Measurements from ENCODE around the gene PCLAF. TPM values are rescaled to one million over a fixed set of nuclear protein-coding genes. Genes with fewer than 3 reads are reported as not detected.
"Not testable (repeated sequence)": the region's sequence is repeated elsewhere in the genome, so short reads cannot be mapped to it uniquely, and the experiment has no call there.

PCLAF gene
- total RNA-seq, 2 donors from 2014 or later, result not detected

- no peaks in the 10 kb centered on the region for H3K36me3 ChIP-seq
- no peak for ATAC-seq (ENCODE audit: insufficient number of reproducible peaks, low FRiP score, low read depth)
- TF ChIP-seq, protein P1, sequence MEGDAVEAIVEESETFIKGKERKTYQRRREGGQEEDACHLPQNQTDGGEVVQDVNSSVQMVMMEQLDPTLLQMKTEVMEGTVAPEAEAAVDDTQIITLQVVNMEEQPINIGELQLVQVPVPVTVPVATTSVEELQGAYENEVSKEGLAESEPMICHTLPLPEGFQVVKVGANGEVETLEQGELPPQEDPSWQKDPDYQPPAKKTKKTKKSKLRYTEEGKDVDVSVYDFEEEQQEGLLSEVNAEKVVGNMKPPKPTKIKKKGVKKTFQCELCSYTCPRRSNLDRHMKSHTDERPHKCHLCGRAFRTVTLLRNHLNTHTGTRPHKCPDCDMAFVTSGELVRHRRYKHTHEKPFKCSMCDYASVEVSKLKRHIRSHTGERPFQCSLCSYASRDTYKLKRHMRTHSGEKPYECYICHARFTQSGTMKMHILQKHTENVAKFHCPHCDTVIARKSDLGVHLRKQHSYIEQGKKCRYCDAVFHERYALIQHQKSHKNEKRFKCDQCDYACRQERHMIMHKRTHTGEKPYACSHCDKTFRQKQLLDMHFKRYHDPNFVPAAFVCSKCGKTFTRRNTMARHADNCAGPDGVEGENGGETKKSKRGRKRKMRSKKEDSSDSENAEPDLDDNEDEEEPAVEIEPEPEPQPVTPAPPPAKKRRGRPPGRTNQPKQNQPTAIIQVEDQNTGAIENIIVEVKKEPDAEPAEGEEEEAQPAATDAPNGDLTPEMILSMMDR (IDR thresholded peaks at IDR 0.05), result no peak
Measured at GRCh38 chr15:64379216-64379960, 1.9 kb downstream of the PCLAF start.

DNA sequence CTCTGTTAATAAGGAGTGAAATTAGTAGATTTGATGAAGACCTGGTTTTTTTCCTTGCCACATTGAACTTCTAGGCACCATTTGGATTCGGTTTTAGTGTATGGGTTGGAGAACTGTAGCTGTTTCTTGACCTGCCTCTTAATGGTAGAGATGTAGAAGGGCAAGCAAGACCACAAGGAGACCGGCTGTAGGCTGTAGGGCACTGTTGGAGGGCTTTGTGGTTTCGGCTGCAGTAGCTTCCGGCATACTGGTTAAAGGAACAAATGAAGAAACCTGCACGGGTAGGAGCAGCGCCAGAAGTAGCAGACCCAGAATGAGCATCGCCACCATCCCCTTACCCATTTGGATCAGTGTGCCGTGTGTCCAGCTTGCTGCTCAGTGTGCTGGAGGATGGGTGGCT, 7.9 kb downstream of the PCLAF start:
- Histone ChIP-seq H3K36me3 (no peaks in the 10 kb centered on the region), H3K4me1 (ENCODE audit: control insufficient read depth in 1 of 2, low read depth in 2 of 2) (no peaks in the 10 kb centered on the region), H3K27me3 (replicated peaks; ENCODE audit: insufficient read depth) (no peaks in the 10 kb centered on the region), H3K4me3 (no peak overlapping the region), H3K9me3 (no peaks in the 10 kb centered on the region), H3K27ac (no peak overlapping the region)
- ATAC-seq (ENCODE audit: insufficient number of reproducible peaks, low FRiP score, low read depth) (no peak), DNase-seq (ENCODE audit: low spot score) (no peak)
- TF ChIP-seq, protein P1 (IDR thresholded peaks at IDR 0.05), result no peak

More at GRCh38 chr15:64379216-64379960, 1.9 kb downstream of the PCLAF start:
- Histone ChIP-seq H3K9me3 (no peaks in the 10 kb centered on the region), H3K27me3 (replicated peaks; ENCODE audit: insufficient read depth) (no peaks in the 10 kb centered on the region), H3K4me1 (ENCODE audit: control insufficient read depth in 1 of 2, low read depth in 2 of 2) (peaks cover 3 to 12% of the 10 kb centered on the region in 2 donors), H3K4me3 (no peak overlapping the region), H3K27ac (no peak overlapping the region)
- no peak for DNase-seq (ENCODE audit: low spot score)

DNA sequence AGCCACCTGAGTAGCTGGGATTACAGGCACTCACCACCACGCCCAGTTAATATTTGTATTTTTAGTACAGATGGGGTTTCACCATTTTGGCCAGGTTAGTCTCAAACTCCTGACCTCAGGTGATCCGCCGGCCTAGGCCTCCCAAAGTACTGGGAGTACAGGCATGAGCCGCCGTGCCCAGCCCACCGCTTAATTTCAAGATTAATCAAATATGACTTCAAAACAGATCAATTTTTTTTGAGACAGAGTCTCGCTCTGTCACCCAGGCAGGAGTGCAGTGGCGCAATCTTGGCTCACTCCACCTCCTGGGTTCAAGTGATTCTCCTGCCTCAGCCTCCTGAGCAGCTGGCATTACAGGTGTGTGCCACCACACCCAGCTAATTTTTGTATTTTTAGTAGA, 9.9 kb downstream of the PCLAF start:
- DNase-seq (ENCODE audit: low spot score); H3K27ac ChIP-seq; H3K27me3 ChIP-seq (replicated peaks; ENCODE audit: insufficient read depth); H3K4me1 ChIP-seq (ENCODE audit: control insufficient read depth in 1 of 2, low read depth in 2 of 2); ATAC-seq (ENCODE audit: insufficient number of reproducible peaks, low FRiP score, low read depth); H3K4me3 ChIP-seq; H3K36me3 ChIP-seq; H3K9me3 ChIP-seq: not testable (repeated sequence)

- Histone ChIP-seq H3K9me3 (no peaks in the 10 kb centered on the region), H3K36me3 (no peaks in the 10 kb centered on the region), H3K4me1 (ENCODE audit: control insufficient read depth in 1 of 2, low read depth in 2 of 2) (no peaks in the 10 kb centered on the region), H3K4me3 (no peak overlapping the region), H3K27me3 (replicated peaks; ENCODE audit: insufficient read depth) (no peaks in the 10 kb centered on the region), H3K27ac (no peak overlapping the region)
- ATAC-seq (ENCODE audit: insufficient number of reproducible peaks, low FRiP score, low read depth), result no peak
- no peak for DNase-seq (ENCODE audit: low spot score)
- TF ChIP-seq, protein P1 (IDR thresholded peaks at IDR 0.05), result no peak
Measured at GRCh38 chr15:64369078-64369607, 12.1 kb downstream of the PCLAF start.

- DNase-seq (ENCODE audit: low spot score) (no peak), ATAC-seq (ENCODE audit: insufficient number of reproducible peaks, low FRiP score, low read depth) (no peak)
- no peaks in the 10 kb centered on the region for H3K9me3 ChIP-seq
- no peaks in the 10 kb centered on the region for H3K36me3 ChIP-seq
- no peak overlapping the region for H3K27ac ChIP-seq
- H3K27me3 ChIP-seq (replicated peaks; ENCODE audit: insufficient read depth), result no peaks in the 10 kb centered on the region
- TF ChIP-seq, protein P1 (IDR thresholded peaks at IDR 0.05), result no peak
- peaks cover 0 to 6% of the 10 kb centered on the region in 2 donors for H3K4me1 ChIP-seq (ENCODE audit: control insufficient read depth in 1 of 2, low read depth in 2 of 2)
- no peak overlapping the region for H3K4me3 ChIP-seq
Measured at GRCh38 chr15:64361259-64361658, 20.0 kb downstream of the PCLAF start.
